HL-60 (cell line): ENCODE results near the gene SOBP.
A peak's percentile ranks its signal among the peaks of the same experiment; 100 is the strongest.

Experiments used
- DNase-seq, 2 experiments: peaks; one replicate each; pipeline ENCODE4 v3.0.0-alpha.2; 2010 to 2020; ENCODE audit warnings: low read depth in 1 of 2, low spot score in 1 of 2
- H3K27ac ChIP-seq: fragments of 250-450 bp; sonication (Bioruptor Pico); replicated peaks from 2 replicates; pipeline ENCODE4 v1.5.1; 2020; ENCODE audit warnings: mild to moderate bottlenecking, moderate library complexity
- H3K27me3 ChIP-seq: fragments of 250-450 bp; sonication (Bioruptor Pico); 2 replicates; pipeline ENCODE4 v1.5.1; 2021; ENCODE audit warnings: mild to moderate bottlenecking, moderate library complexity; ENCODE audit not compliant: insufficient read depth, poor library complexity, severe bottlenecking
- H3K4me3 ChIP-seq: replicated peaks from 2 replicates; pipeline ENCODE4 v1.5.1; 2011; ENCODE audit warnings: mild to moderate bottlenecking, control low read depth, low read length; ENCODE audit not compliant: insufficient read depth
- GABPA ChIP-seq: IDR thresholded peaks from 2 replicates; pipeline ENCODE4 v1.6.1; 2012; ENCODE audit warnings: low read depth
- POLR2AphosphoS5 ChIP-seq: IDR thresholded peaks from 2 replicates; pipeline ENCODE4 v1.6.1; 2012; ENCODE audit warnings: low read depth
- REST ChIP-seq: IDR thresholded peaks from 2 replicates; pipeline ENCODE4 v1.6.1; 2012; ENCODE audit warnings: low read depth; ENCODE audit not compliant: insufficient replicate concordance
- SPI1 ChIP-seq: IDR thresholded peaks from 2 replicates; pipeline ENCODE4 v1.6.1; 2012; ENCODE audit warnings: low read depth, mild to moderate bottlenecking, borderline replicate concordance
- TF ChIP-seq, protein P1 (sequence below): IDR thresholded peaks from one replicate; pipeline ENCODE4 v1.5.1; 2011; ENCODE audit warnings: low read length, control low read depth, inconsistent platforms; ENCODE audit not compliant: insufficient read depth

The SOBP gene

GRCh38 chr6:107670792-107671199 lies 180.9 kb downstream of the SOBP start:
- Histone ChIP-seq H3K4me3 (no peak overlapping the region), H3K27ac (no peak overlapping the region), H3K27me3 (no peaks in the 10 kb centered on the region)
- no peak for TF ChIP-seq GABPA
- TF ChIP-seq POLR2AphosphoS5 = 0 out of 2 replicates have a peak, but pooled peaks have one; percentile 25
- peak; percentile 74 for TF ChIP-seq SPI1
- DNase-seq = peak; percentile 72 to 89

DNA sequence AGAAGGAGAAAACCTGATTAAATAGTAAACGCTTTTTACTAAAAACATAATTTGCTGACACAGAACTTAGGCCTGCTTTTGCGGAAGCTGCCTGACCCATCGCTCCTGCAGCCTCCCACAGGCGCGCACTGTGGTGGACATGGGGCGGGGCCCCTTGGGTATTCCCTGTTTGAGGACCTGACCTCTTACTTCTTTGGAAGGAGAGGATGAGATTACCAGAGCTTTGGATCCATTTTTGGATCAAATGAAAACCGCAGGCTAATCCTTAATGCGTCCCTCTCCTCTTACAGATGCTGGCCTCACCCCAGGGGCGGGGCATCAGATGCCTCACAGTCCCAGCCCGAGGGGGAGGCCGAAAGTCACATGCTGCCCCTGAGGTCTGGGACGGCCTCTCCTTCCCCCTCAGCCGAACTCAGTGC lies 183.2 kb downstream of the SOBP start:
- Histone ChIP-seq H3K4me3 (no peak overlapping the region), H3K27me3 (no peaks in the 10 kb centered on the region), H3K27ac (no peak overlapping the region)
- TF ChIP-seq GABPA = no peak
- no peak for TF ChIP-seq SPI1
- TF ChIP-seq, protein P1, sequence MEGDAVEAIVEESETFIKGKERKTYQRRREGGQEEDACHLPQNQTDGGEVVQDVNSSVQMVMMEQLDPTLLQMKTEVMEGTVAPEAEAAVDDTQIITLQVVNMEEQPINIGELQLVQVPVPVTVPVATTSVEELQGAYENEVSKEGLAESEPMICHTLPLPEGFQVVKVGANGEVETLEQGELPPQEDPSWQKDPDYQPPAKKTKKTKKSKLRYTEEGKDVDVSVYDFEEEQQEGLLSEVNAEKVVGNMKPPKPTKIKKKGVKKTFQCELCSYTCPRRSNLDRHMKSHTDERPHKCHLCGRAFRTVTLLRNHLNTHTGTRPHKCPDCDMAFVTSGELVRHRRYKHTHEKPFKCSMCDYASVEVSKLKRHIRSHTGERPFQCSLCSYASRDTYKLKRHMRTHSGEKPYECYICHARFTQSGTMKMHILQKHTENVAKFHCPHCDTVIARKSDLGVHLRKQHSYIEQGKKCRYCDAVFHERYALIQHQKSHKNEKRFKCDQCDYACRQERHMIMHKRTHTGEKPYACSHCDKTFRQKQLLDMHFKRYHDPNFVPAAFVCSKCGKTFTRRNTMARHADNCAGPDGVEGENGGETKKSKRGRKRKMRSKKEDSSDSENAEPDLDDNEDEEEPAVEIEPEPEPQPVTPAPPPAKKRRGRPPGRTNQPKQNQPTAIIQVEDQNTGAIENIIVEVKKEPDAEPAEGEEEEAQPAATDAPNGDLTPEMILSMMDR = no peak
- TF ChIP-seq POLR2AphosphoS5 = no peak
- TF ChIP-seq REST = no peak
- no peak for DNase-seq

DNA sequence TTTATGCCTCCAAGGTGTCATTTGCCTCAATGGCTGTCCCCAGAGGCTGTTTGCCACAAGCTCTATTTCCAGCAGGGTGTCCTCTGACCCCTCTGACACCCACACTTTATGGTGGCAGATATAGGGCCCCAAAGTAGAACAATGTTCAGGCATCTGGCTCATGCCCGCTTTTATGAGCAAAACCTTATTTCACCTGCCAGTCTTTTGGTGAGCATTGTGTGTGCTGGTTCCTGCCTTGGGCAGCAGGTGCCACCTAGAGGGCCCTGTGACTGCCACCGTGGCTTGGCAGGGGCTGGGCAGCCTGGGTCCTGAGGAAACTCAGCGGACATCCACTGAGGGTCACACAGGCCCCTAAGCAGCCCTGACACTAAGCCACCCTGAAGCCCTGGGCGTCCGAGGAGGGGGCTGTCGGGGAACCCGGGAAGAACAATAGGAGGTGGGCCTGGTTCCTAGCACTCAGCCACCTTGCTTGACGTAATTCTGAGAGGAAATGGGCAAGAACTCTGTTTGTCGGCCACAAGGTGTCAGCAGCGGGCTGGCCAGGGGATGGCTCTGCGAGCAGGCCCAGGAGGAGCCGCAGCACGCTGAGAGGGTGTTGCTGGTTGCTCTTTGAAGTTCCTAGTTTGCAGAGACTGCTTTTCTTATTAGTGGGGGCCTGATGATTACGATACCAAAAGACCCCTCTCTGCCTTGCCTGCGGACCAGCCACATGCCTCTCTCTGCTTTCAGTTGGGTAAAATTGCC lies 185.2 kb downstream of the SOBP start:
- DNase-seq = peak; percentile 50 to 83
- Histone ChIP-seq H3K27ac (no peak overlapping the region), H3K4me3 (no peak overlapping the region; the same call in 1 of the 2 replicates)

More for the DNA sequence above, 185.2 kb downstream of the SOBP start:
- H3K27me3 ChIP-seq = no peaks in the 10 kb centered on the region
- TF ChIP-seq REST (no peak), GABPA (no peak), SPI1 (peak; percentile 38; the same call in 1 of the 2 replicates), POLR2AphosphoS5 (no peak)
- TF ChIP-seq, protein P1 = peak; percentile 57
